Measurements from ENCODE around the gene CD69.

The CD69 gene

GRCh38 chr12:9760699-9761418 lies at the start of gene CD69:
Gene CD69 (minus strand): TSS chr12:9760901. CDS start chr12:9760820, 81 bp downstream.
- Mint-ChIP-seq H3K27me3 (peaks cover 2% of the 10 kb centered on the region), H3K27ac (peak within 1 kb of the TSS; percentile 92), H3K36me3 (ENCODE audit: low read depth) (no peaks in the 10 kb centered on the region), H3K9me3 (no peaks in the 10 kb centered on the region), H3K4me3 (peak within 1 kb of the TSS; percentile 60), H3K4me1 (ENCODE audit: low read depth) (peaks cover 33% of the 10 kb centered on the region)
- intact Hi-C loops (cut with micrococcal nuclease), result no loop called here

- Mint-ChIP-seq H3K36me3 (ENCODE audit: low read depth) (no peaks in the 10 kb centered on the region), H3K4me1 (ENCODE audit: low read depth) (peaks cover 28% of the 10 kb centered on the region), H3K9me3 (no peaks in the 10 kb centered on the region), H3K4me3 (no peak overlapping the region), H3K27me3 (no peaks in the 10 kb centered on the region), H3K27ac (no peak overlapping the region)
- intact Hi-C loops (cut with micrococcal nuclease), result loop anchor here (5.0 to 10.0 kb wide), 3 partner anchors 57 to 332 kb away; partner anchors contain the start of genes CLEC1B and CLEC2B
Measured at GRCh38 chr12:9809866-9810265, 49.2 kb upstream of the CD69 start.

DNA sequence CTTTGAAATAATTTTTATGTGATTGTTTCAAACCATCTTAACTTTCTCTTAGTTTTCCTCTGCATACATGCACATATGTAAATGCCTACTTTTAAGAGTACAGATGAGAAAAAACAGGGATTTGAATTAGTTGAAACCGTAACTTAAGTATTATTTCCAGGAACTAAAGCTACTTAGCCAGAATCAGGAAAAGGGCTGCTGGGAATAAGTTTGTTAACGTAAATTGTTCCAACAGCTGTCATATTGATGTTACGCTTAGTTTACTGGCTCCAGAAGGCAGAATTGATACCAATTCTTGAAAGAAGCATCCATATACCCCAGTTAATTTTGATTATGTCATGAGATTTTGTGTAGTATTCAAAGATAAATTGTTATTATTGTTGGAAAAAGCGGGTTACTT lies 48.6 kb upstream of the CD69 start:
- H3K27ac Mint-ChIP-seq, result no peak overlapping the region
- H3K9me3 Mint-ChIP-seq, result no peaks in the 10 kb centered on the region
- peaks cover 28% of the 10 kb centered on the region for H3K4me1 Mint-ChIP-seq (ENCODE audit: low read depth)
- H3K36me3 Mint-ChIP-seq (ENCODE audit: low read depth), result no peaks in the 10 kb centered on the region
- intact Hi-C loops (cut with micrococcal nuclease), result loop anchor here (5.0 kb wide), 1 partner anchor 333 kb away; no protein-coding TSS in a partner anchor
- no peak overlapping the region for H3K4me3 Mint-ChIP-seq
- H3K27me3 Mint-ChIP-seq, result no peaks in the 10 kb centered on the region

- no peaks in the 10 kb centered on the region for H3K36me3 Mint-ChIP-seq (ENCODE audit: low read depth)
- H3K4me1 Mint-ChIP-seq (ENCODE audit: low read depth), result peaks cover 21% of the 10 kb centered on the region
- intact Hi-C loops (cut with micrococcal nuclease), result loop anchor here (5.0 kb wide), 1 partner anchor 334 kb away; no protein-coding TSS in a partner anchor
- H3K27me3 Mint-ChIP-seq, result no peaks in the 10 kb centered on the region
- no peak overlapping the region for H3K4me3 Mint-ChIP-seq
- H3K27ac Mint-ChIP-seq, result no peak overlapping the region
- H3K9me3 Mint-ChIP-seq, result no peaks in the 10 kb centered on the region
Measured at GRCh38 chr12:9808504-9808903, 47.8 kb upstream of the CD69 start.

DNA sequence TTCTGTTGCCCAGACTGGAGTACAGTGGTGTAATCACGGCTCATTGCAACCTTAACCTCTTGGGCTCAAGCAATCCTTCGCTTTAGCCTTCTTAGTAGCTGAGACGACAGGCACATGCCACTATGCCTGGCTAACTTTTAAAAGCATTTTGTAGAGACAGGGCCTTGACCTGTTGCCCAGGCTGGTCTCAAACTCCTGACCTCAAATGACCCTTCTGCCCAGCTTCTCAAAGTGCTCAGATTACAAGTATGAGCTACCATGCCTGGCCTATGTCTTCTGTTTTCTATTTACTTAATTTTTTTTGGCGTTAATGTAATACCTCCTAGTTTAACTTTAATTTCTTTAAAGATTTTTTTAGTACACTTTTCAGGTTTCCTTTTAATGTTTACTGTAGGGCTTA lies 46.0 kb upstream of the CD69 start:
- H3K4me3 Mint-ChIP-seq, result no peak overlapping the region
- no peak overlapping the region for H3K27ac Mint-ChIP-seq
- H3K27me3 Mint-ChIP-seq, result no peaks in the 10 kb centered on the region
- intact Hi-C loops (cut with micrococcal nuclease), result loop anchor here (5.0 kb wide), 1 partner anchor 336 kb away; no protein-coding TSS in a partner anchor
- no peaks in the 10 kb centered on the region for H3K36me3 Mint-ChIP-seq (ENCODE audit: low read depth)
- no peaks in the 10 kb centered on the region for H3K9me3 Mint-ChIP-seq
- peaks cover 14% of the 10 kb centered on the region for H3K4me1 Mint-ChIP-seq (ENCODE audit: low read depth)

DNA sequence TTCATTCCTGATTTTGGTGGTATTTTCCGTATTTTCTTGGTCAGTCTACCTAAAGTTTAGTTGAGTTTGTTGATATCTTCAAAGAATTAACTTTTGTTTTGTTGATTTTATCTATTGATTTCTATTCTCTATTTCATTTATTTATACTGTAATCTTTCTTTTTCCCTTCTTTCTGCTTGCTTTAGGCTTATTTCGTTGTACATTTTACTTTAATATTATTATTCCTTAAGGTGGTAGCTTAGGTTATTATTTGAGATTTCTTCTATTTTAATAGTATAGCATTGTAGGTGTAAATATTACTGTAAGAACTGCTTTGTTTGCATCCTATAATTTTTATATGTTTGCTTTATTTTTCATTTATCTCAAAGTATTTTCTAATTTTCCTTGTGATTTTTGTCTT lies 45.2 kb upstream of the CD69 start:
- Mint-ChIP-seq H3K27ac (no peak overlapping the region), H3K9me3 (no peaks in the 10 kb centered on the region), H3K4me1 (ENCODE audit: low read depth) (peaks cover 6% of the 10 kb centered on the region), H3K4me3 (no peak overlapping the region), H3K27me3 (no peaks in the 10 kb centered on the region), H3K36me3 (ENCODE audit: low read depth) (no peaks in the 10 kb centered on the region)
- intact Hi-C loops (cut with micrococcal nuclease), result loop anchor here (5.0 kb wide), 1 partner anchor 336 kb away; no protein-coding TSS in a partner anchor

GRCh38 chr12:9799961-9800360 lies 39.3 kb upstream of the CD69 start:
- peaks cover 21% of the 10 kb centered on the region for H3K4me1 Mint-ChIP-seq (ENCODE audit: low read depth)
- no peak overlapping the region for H3K4me3 Mint-ChIP-seq

DNA sequence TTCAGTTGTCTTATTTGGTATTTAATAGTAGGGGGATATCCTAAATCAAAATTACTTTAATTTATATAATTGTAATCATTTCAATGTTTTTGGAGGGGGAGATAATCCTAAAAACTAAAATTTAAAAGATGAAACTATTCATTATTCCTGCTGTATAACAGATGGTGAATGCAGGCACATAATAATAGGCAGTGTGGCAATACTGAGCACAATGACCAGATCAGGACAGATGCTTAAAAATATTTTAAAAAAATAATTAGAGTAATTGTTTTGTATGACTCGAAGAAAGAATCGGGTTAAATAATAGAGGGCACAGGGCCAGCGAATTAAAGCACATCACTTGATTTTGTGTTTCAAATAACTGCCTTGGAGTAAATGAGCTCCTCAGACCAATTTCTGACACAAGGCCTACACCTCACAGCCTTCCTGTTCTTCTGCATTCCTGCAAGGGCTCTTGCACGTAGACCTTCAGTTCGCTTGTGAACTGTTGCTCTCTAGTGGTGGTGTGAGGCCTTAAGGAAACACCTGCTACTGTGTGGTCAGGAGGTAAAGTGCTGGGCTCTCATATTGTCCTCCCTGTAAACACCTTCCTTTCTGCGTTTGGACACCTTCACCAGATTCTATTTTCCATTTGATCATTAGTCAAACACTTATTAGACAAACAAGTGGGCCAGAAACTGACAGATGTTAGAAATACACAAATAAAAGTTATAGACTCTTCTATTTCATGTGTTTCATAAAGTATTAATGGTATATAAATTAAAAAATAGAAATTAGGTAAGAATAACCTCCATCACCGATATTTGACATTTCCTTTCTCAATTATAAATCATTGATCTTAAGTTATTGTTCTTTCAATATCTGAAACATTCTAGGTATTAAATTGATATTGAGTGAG lies 37.3 kb upstream of the CD69 start:
- peaks cover 28% of the 10 kb centered on the region for H3K4me1 Mint-ChIP-seq (ENCODE audit: low read depth)
- no peaks in the 10 kb centered on the region for H3K27me3 Mint-ChIP-seq
- H3K9me3 Mint-ChIP-seq, result no peaks in the 10 kb centered on the region
- peak overlapping the region; percentile 34 for H3K27ac Mint-ChIP-seq
- H3K36me3 Mint-ChIP-seq (ENCODE audit: low read depth), result no peaks in the 10 kb centered on the region
- intact Hi-C loops (cut with micrococcal nuclease), result loop anchor here (2.0 kb wide), 1 partner anchor 47 kb away; no protein-coding TSS in a partner anchor
- H3K4me3 Mint-ChIP-seq, result no peak overlapping the region

More at GRCh38 chr12:9799961-9800360, 39.3 kb upstream of the CD69 start:
- intact Hi-C loops (cut with micrococcal nuclease), result no loop called here
- no peaks in the 10 kb centered on the region for H3K27me3 Mint-ChIP-seq
- no peaks in the 10 kb centered on the region for H3K36me3 Mint-ChIP-seq (ENCODE audit: low read depth)
- no peak overlapping the region for H3K27ac Mint-ChIP-seq
- no peaks in the 10 kb centered on the region for H3K9me3 Mint-ChIP-seq

- Mint-ChIP-seq H3K27me3 (no peaks in the 10 kb centered on the region), H3K36me3 (ENCODE audit: low read depth) (no peaks in the 10 kb centered on the region), H3K27ac (peak overlapping the region; percentile 76), H3K4me1 (ENCODE audit: low read depth) (peaks cover 33% of the 10 kb centered on the region), H3K9me3 (no peaks in the 10 kb centered on the region), H3K4me3 (peak overlapping the region; percentile 17)
- intact Hi-C loops (cut with micrococcal nuclease), result loop anchor here (2.0 kb wide), 1 partner anchor 46 kb away; no protein-coding TSS in a partner anchor
Measured at GRCh38 chr12:9796971-9797370, 36.3 kb upstream of the CD69 start.

GRCh38 chr12:9796346-9796745 lies 35.6 kb upstream of the CD69 start:
- intact Hi-C loops (cut with micrococcal nuclease), result loop anchor here (2.0 kb wide), 1 partner anchor 46 kb away; no protein-coding TSS in a partner anchor
- Mint-ChIP-seq H3K27me3 (peaks cover 2% of the 10 kb centered on the region), H3K9me3 (no peaks in the 10 kb centered on the region), H3K36me3 (ENCODE audit: low read depth) (no peaks in the 10 kb centered on the region), H3K4me3 (no peak overlapping the region), H3K4me1 (ENCODE audit: low read depth) (peaks cover 38% of the 10 kb centered on the region), H3K27ac (peak overlapping the region; percentile 76)

- Mint-ChIP-seq H3K9me3 (peaks cover 1% of the 10 kb centered on the region), H3K4me3 (no peak overlapping the region), H3K4me1 (ENCODE audit: low read depth) (peaks cover 42% of the 10 kb centered on the region), H3K27ac (peak overlapping the region; percentile 76), H3K27me3 (peaks cover 2% of the 10 kb centered on the region), H3K36me3 (ENCODE audit: low read depth) (no peaks in the 10 kb centered on the region)
- intact Hi-C loops (cut with micrococcal nuclease), result loop anchor here (2.0 kb wide), 1 partner anchor 45 kb away; no protein-coding TSS in a partner anchor
Measured at GRCh38 chr12:9795945-9796344, 35.2 kb upstream of the CD69 start.

DNA sequence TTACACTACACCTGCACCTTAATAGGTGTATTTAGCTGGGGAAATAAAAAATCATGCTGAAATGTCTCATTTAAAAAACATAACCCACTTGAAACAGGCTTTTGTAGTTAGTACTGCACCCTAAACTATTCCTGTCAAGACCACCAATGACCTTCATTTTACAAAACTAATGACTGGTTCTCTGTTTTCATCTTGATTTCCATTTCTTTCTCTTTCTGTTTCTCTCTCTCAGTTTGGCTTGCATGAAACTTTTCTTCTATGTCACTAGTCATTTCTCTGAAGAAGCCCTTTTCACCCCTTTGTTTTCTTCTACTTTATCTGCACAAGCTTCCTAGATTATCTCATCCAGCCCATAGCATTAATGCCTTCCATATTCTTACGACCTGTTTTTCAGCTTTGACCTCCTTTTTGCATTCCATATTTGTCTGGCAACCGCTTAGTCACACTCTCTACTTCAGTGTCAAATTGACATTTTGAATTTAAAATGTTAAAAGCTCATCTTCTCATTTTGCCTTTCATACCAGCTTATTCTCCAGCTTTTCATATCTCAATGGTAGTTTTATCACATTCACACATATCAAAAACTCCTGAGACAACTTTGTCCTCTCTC lies 33.9 kb upstream of the CD69 start:
- Mint-ChIP-seq H3K27ac (peak overlapping the region; percentile 11), H3K4me3 (no peak overlapping the region), H3K36me3 (ENCODE audit: low read depth) (no peaks in the 10 kb centered on the region), H3K4me1 (ENCODE audit: low read depth) (peaks cover 48% of the 10 kb centered on the region), H3K9me3 (peaks cover 8% of the 10 kb centered on the region), H3K27me3 (peaks cover 2% of the 10 kb centered on the region)
- intact Hi-C loops (cut with micrococcal nuclease), result no loop called here

- Mint-ChIP-seq H3K9me3 (peaks cover 8% of the 10 kb centered on the region), H3K36me3 (ENCODE audit: low read depth) (no peaks in the 10 kb centered on the region), H3K4me1 (ENCODE audit: low read depth) (peaks cover 48% of the 10 kb centered on the region), H3K27ac (no peak overlapping the region), H3K4me3 (peak overlapping the region; percentile 17), H3K27me3 (peaks cover 2% of the 10 kb centered on the region)
- intact Hi-C loops (cut with micrococcal nuclease), result no loop called here
Measured at GRCh38 chr12:9793779-9794395, 33.2 kb upstream of the CD69 start.

All from dendritic cell treated with granulocyte-macrophage colony-stimulating factor and Interleukin-4, amounts not matched to agents 40 ng/mL and 50 ng/mL, for 4 days (primary cell).